C4-2B (cell line): ENCODE measurements around the gene MOV10L1.

ENCODE experiments used
- H3K27ac ChIP-seq: fragments of 450-650 bp; 2 replicates; pipeline ENCODE4 v1.5.1; 2017
- ZFX ChIP-seq: fragments of 450-650 bp; IDR thresholded peaks from 2 replicates; pipeline ENCODE4 v1.6.1; 2017
- TF ChIP-seq, protein P1 (sequence below): fragments of 450-650 bp; conservative IDR thresholded peaks from 2 replicates; pipeline ENCODE4 v1.5.1; 2017; ENCODE audit warnings: mild to moderate bottlenecking

Gene MOV10L1

DNA sequence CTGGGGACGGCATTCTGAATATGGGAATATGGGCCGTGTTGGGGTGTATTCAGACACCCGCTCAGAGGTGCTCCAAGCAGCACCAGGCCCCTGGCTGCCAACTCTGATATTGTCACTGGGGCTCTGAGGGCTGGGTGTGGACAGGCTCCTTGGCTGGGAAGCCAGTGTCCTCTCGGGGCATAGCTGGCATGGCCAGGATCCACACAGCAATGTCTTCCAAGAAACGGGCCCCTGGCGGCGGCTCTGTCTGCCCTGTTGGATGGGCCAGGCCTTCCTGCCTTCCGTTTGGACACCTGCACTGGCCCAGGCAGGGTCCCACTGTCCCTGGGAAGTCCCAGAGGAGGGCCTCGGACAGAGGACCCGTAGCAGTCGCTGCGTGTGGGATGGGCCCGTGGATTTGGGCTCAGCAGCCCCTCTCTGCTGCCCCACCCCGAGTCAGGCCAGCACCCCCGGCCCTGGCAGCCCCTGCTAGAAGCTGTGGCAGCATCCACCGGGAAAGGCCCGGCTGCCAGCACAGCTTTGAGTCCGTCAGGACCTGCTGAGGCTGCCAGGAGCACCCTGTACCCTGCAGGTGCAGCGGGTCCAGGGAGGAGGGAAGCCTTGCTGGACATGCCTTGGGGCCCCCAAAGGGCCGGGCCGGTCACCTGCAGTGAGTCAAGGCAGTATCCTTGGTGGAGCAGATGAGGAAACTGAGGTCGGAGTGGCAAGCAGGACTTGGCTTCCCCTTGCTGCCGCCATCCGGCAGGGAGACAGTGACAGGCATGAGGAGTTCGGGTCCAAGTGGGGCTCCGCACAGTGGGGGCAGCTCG is 84.8 kb downstream of the MOV10L1 start:
- no peak for TF ChIP-seq ZFX
- TF ChIP-seq, protein P1, sequence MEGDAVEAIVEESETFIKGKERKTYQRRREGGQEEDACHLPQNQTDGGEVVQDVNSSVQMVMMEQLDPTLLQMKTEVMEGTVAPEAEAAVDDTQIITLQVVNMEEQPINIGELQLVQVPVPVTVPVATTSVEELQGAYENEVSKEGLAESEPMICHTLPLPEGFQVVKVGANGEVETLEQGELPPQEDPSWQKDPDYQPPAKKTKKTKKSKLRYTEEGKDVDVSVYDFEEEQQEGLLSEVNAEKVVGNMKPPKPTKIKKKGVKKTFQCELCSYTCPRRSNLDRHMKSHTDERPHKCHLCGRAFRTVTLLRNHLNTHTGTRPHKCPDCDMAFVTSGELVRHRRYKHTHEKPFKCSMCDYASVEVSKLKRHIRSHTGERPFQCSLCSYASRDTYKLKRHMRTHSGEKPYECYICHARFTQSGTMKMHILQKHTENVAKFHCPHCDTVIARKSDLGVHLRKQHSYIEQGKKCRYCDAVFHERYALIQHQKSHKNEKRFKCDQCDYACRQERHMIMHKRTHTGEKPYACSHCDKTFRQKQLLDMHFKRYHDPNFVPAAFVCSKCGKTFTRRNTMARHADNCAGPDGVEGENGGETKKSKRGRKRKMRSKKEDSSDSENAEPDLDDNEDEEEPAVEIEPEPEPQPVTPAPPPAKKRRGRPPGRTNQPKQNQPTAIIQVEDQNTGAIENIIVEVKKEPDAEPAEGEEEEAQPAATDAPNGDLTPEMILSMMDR, result no peak
- H3K27ac ChIP-seq, result no peak overlapping the region

DNA sequence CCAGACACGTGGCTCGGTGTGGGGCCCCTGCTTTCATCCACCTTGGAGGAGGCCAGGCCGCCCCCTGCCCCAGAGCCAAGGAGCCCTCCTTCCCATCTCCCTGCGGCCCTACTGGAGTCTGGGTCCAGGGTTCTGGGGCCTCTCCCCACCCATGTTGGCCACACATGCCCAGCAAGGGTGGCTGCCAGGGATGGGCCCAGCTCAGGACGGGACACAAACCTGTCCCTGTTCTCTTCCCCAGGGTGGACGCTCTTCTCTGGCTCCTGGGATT is 85.3 kb downstream of the MOV10L1 start:
- TF ChIP-seq, protein P1, result no peak
- no peak for TF ChIP-seq ZFX
- H3K27ac ChIP-seq, result no peak overlapping the region

DNA sequence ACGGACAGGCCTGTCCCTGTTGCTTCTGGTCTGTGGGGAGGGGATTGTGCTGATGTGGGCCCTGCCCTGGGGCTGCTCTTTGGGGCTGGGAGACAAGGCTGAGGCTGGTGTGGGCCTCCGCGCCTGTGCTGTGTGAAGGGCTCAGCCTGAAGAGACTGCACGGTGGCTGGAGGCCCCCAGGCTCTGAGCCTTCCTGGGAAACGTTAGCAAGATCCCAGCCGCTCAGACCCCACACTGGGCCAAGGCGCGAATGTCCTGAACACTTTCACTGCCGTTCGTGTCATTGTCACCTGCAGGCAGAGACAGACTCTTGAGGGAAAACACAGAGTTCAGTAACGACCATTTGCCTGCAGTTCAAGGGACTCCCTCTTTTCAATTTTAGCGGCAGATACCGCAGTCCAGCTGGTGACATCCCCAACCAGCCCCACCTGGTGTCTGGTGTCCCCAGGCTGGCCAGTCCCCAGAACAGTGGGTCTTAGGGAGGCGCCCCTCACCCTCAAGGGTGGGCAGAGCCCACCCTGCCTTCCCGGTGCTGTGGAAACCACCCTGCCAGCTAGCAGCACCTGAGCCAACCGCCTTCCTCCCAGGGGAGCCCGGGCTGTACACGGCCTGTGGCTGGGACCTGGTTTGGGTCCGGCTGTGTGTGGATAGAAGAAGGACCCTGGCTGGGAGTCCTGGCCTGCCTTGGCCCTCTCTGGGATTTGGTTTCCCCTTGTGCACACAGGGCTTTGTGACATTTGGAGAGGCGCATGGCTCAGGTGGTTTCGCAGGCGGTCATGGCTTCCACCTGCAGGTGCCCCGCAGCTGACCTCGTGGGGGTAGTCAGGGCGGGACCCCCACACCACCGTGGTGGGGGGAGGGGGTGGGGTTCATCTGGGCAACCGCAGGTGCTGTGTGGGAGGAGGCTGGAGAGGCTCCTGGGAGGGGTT is 86.4 kb downstream of the MOV10L1 start:
- no peak overlapping the region for H3K27ac ChIP-seq
- no peak for TF ChIP-seq ZFX
- TF ChIP-seq, protein P1, result no peak

DNA sequence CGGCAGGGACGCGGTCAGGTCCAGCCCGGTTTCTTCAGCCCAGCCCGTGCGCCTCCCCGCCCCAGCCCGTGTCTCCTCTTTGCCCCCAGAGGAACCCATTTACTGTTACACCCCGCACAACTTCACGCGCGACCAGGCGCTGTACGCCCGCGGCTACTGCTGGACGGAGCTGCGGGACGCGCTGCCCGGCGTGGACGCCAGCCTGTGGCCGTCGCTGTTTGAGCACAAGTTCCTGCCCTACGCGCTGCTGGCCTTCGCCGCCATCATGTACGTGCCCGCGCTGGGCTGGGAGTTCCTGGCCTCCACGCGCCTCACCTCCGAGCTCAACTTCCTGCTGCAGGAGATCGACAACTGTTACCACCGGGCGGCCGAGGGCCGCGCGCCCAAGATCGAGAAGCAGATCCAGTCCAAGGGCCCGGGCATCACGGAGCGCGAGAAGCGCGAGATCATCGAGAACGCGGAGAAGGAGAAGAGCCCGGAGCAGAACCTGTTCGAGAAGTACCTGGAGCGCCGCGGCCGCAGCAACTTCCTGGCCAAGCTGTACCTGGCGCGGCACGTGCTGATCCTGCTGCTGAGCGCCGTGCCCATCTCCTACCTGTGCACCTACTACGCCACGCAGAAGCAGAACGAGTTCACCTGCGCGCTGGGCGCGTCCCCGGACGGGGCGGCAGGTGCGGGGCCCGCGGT is 87.2 kb downstream of the MOV10L1 start:
- H3K27ac ChIP-seq, result no peak overlapping the region
- TF ChIP-seq, protein P1, result no peak
- no peak for TF ChIP-seq ZFX

DNA sequence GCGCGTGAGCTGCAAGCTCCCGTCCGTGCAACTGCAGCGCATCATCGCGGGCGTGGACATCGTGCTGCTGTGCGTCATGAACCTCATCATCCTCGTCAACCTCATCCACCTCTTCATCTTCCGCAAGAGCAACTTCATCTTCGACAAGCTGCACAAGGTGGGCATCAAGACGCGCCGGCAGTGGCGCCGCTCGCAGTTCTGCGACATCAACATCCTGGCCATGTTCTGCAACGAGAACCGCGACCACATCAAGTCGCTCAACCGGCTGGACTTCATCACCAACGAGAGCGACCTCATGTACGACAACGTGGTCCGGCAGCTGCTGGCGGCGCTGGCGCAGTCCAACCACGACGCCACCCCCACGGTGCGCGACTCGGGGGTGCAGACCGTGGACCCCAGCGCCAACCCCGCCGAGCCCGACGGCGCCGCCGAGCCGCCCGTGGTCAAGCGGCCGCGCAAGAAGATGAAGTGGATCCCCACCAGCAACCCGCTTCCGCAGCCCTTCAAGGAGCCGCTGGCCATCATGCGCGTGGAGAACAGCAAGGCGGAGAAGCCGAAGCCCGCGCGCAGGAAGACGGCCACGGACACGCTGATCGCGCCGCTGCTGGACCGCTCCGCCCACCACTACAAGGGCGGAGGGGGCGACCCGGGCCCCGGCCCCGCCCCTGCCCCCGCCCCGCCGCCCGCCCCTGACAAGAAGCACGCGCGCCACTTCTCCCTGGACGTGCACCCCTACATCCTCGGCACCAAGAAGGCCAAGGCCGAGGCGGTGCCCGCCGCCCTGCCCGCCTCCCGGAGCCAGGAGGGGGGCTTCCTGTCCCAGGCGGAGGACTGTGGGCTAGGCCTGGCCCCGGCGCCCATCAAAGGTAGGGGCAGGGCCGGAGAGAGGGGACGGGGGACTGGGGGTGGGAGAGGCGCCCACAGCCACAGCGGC is 88.0 kb downstream of the MOV10L1 start:
- no peak overlapping the region for H3K27ac ChIP-seq
- TF ChIP-seq ZFX, result no peak
- TF ChIP-seq, protein P1, result no peak

DNA sequence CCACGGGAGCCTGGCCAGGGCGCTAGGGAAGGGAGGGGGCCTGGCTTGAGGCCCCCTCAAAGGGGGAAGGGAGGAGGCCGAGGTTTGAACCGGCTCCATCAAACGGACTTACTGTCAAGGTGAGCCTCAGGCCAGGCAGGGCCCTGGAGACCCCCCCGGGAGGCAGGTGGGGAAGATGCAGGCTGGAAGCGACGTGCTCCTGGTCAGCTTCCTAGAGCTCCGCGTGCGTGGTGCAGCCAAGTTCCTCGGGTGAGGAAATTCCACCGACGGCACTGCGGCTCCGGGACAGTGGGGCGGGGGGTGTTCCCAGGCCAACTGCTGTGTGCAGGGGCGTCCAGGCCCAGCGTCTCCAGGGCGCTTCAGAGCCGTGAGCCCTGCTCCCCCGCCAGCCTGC is 88.7 kb downstream of the MOV10L1 start:
- TF ChIP-seq ZFX, result no peak
- no peak overlapping the region for H3K27ac ChIP-seq
